Effector memory CD4-positive, alpha-beta T cell (primary cell): ENCODE data around the gene APLP2.

Source experiments
- DNase-seq, 3 donors: peaks; one replicate each; pipeline ENCODE4 v3.0.0-alpha.2; 2020
- H3K27ac ChIP-seq: 2 replicates; pipeline ENCODE4 v1.7.0; 2013; ENCODE audit warnings: mild to moderate bottlenecking, low read length, moderate library complexity; ENCODE audit not compliant: insufficient read depth, poor library complexity, severe bottlenecking
- H3K27me3 ChIP-seq: replicated peaks from 2 replicates; pipeline ENCODE4 v1.7.0; 2013; ENCODE audit warnings: mild to moderate bottlenecking, low read length; ENCODE audit not compliant: insufficient read depth, control insufficient read depth, poor library complexity, severe bottlenecking
- H3K36me3 ChIP-seq: 2 replicates; pipeline ENCODE4 v1.7.0; 2013; ENCODE audit warnings: mild to moderate bottlenecking, low read length, moderate library complexity; ENCODE audit not compliant: control insufficient read depth, insufficient read depth
- H3K4me1 ChIP-seq: 2 replicates; pipeline ENCODE4 v1.7.0; 2013; ENCODE audit warnings: low read length, mild to moderate bottlenecking; ENCODE audit not compliant: control insufficient read depth, insufficient read depth, poor library complexity, severe bottlenecking
- H3K4me3 ChIP-seq: 2 replicates; pipeline ENCODE4 v1.7.0; 2013; ENCODE audit warnings: low read length, low read depth, mild to moderate bottlenecking; ENCODE audit not compliant: insufficient read depth, poor library complexity, severe bottlenecking
- H3K9me3 ChIP-seq: 2 replicates; pipeline ENCODE4 v1.7.0; 2013; ENCODE audit warnings: mild to moderate bottlenecking, low read length, moderate library complexity; ENCODE audit not compliant: control insufficient read depth

Gene APLP2

GRCh38 chr11:130070109-130070845, 583 bp downstream of the APLP2 start:
- peak; percentile 6 to 22 (median 12) for DNase-seq
- Histone ChIP-seq H3K36me3 (no peaks in the 10 kb centered on the region), H3K27me3 (no peaks in the 10 kb centered on the region), H3K9me3 (no peaks in the 10 kb centered on the region), H3K4me1 (peaks cover 13% of the 10 kb centered on the region), H3K4me3 (peak overlapping the region; percentile 85), H3K27ac (peak overlapping the region; percentile 85)

GRCh38 chr11:130070846-130071200, 1.1 kb downstream of the APLP2 start:
- H3K27me3 ChIP-seq = no peaks in the 10 kb centered on the region
- H3K27ac ChIP-seq = no peak overlapping the region
- H3K4me3 ChIP-seq = peak overlapping the region; percentile 85
- H3K4me1 ChIP-seq = peaks cover 13% of the 10 kb centered on the region
- H3K36me3 ChIP-seq = no peaks in the 10 kb centered on the region
- DNase-seq = no peak
- no peaks in the 10 kb centered on the region for H3K9me3 ChIP-seq

- Histone ChIP-seq H3K4me1 (peaks cover 13% of the 10 kb centered on the region), H3K4me3 (peak overlapping the region; percentile 85), H3K27me3 (no peaks in the 10 kb centered on the region), H3K27ac (no peak overlapping the region), H3K36me3 (no peaks in the 10 kb centered on the region), H3K9me3 (no peaks in the 10 kb centered on the region)
- DNase-seq = no peak
Observed at GRCh38 chr11:130071211-130071712, 1.6 kb downstream of the APLP2 start.

DNA sequence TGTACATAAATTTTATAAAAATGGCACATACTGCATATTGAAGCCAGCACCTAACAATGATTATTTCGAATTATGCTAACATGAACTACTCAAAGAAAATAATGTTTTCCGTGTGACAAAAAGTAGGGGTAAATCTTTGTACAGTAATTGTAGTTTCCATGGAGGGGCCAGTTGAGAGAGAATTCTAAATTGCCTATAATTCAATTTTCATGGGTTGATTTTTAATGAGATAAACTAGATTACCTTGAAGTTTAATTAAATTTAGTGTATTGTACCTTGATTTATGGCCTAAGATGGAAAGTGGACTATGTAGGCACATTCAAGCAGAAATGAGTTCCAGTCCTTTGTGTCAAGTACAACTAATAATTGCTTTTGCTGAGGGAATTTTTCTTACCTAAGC, 5.0 kb downstream of the APLP2 start:
- no peak overlapping the region for H3K4me3 ChIP-seq
- no peaks in the 10 kb centered on the region for H3K9me3 ChIP-seq
- no peak overlapping the region for H3K27ac ChIP-seq
- no peaks in the 10 kb centered on the region for H3K36me3 ChIP-seq
- DNase-seq = no peak
- H3K4me1 ChIP-seq = peaks cover 5% of the 10 kb centered on the region
- H3K27me3 ChIP-seq = no peaks in the 10 kb centered on the region

- no peak for DNase-seq
- Histone ChIP-seq H3K27me3 (no peaks in the 10 kb centered on the region), H3K4me1 (no peaks in the 10 kb centered on the region), H3K4me3 (no peak overlapping the region), H3K36me3 (no peaks in the 10 kb centered on the region), H3K27ac (no peak overlapping the region), H3K9me3 (no peaks in the 10 kb centered on the region)
Observed at GRCh38 chr11:130076778-130077481, 7.2 kb downstream of the APLP2 start.

DNA sequence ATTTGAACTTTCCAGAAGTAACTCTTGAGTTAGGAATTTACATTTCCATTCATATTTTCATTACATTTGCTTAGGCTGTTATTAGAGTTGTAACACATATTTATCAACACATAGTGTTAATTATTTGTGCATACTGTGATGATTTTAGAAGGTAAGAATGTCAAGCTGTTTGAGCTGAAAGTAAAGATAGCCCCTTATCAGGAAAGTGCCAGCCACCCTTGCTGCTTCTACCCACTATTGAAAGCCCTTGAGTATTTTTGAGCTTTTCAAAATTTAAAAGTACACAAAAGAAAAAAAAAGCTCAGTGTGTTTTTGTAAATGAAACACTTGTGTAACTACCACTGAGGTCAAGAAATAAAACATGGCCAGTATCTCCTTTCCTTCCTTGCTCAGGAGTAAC, 8.0 kb downstream of the APLP2 start:
- Histone ChIP-seq H3K27me3 (no peaks in the 10 kb centered on the region), H3K4me3 (no peak overlapping the region), H3K36me3 (no peaks in the 10 kb centered on the region), H3K4me1 (no peaks in the 10 kb centered on the region), H3K9me3 (no peaks in the 10 kb centered on the region), H3K27ac (no peak overlapping the region)
- DNase-seq = no peak

- no peaks in the 10 kb centered on the region for H3K36me3 ChIP-seq
- H3K27me3 ChIP-seq = no peaks in the 10 kb centered on the region
- no peaks in the 10 kb centered on the region for H3K9me3 ChIP-seq
- H3K27ac ChIP-seq = no peak overlapping the region
- H3K4me3 ChIP-seq = no peak overlapping the region
- H3K4me1 ChIP-seq = no peaks in the 10 kb centered on the region
- DNase-seq = no peak
Observed at GRCh38 chr11:130078080-130078479, 8.4 kb downstream of the APLP2 start.

- no peaks in the 10 kb centered on the region for H3K27me3 ChIP-seq
- no peaks in the 10 kb centered on the region for H3K9me3 ChIP-seq
- no peak overlapping the region for H3K4me3 ChIP-seq
- no peaks in the 10 kb centered on the region for H3K4me1 ChIP-seq
- no peaks in the 10 kb centered on the region for H3K36me3 ChIP-seq
- DNase-seq = no peak
- no peak overlapping the region for H3K27ac ChIP-seq
Observed at GRCh38 chr11:130085671-130086290, 16.1 kb downstream of the APLP2 start.

DNA sequence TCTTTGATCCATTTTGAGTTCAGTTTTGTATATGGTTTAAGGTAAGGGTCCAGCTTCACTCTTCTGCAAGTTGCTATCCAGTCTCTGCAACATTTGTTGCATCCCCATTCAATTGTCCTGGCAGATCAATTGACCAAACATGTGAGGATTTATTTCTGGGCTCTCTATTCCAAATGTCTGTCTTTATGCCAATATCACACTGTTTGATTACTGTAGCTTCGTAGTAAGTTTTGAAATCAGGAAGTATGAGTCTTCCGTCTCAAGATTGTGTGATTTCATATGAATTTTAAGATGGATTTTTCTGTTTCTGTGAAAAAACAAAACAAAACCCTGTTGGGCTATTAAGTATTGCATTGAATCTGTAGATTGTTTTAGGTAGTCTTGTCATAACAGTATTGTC, 17.0 kb downstream of the APLP2 start:
- H3K4me1 ChIP-seq = no peaks in the 10 kb centered on the region
- H3K27ac ChIP-seq = no peak overlapping the region
- no peaks in the 10 kb centered on the region for H3K9me3 ChIP-seq
- H3K36me3 ChIP-seq = no peaks in the 10 kb centered on the region
- H3K27me3 ChIP-seq = no peaks in the 10 kb centered on the region
- no peak for DNase-seq
- H3K4me3 ChIP-seq = no peak overlapping the region
